ENCODE measurements around the gene PARP12.

PARP12 gene

DNA sequence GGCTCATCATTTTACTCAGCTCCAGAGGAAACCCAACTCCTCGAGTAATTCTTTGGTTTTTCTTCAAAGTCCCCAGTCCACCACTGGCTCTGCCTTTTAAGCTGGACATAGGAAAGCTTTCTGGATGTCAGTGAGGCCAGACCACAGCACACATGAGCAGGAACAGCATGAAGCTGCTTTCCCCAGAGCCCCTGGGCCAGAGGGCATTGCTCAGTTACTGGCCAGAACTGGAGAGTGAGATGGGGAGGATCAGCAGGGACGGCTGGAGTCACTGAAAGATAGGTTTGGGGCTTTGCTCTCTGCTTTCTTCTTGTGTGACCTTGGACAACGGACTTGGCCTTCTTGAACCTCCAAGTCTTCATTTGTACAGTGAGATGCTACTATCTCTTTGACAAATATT is 43.1 kb downstream of the PARP12 start:
- in situ Hi-C loops (cut with HindIII; ENCODE audit: low sequenced_read_pairs), result loop anchor here (25.0 kb wide), 1 partner anchor 407 kb away; no protein-coding TSS in a partner anchor
- DNase-seq (ENCODE audit: low read depth, low spot score), result no peak
- TF ChIP-seq, protein P1, sequence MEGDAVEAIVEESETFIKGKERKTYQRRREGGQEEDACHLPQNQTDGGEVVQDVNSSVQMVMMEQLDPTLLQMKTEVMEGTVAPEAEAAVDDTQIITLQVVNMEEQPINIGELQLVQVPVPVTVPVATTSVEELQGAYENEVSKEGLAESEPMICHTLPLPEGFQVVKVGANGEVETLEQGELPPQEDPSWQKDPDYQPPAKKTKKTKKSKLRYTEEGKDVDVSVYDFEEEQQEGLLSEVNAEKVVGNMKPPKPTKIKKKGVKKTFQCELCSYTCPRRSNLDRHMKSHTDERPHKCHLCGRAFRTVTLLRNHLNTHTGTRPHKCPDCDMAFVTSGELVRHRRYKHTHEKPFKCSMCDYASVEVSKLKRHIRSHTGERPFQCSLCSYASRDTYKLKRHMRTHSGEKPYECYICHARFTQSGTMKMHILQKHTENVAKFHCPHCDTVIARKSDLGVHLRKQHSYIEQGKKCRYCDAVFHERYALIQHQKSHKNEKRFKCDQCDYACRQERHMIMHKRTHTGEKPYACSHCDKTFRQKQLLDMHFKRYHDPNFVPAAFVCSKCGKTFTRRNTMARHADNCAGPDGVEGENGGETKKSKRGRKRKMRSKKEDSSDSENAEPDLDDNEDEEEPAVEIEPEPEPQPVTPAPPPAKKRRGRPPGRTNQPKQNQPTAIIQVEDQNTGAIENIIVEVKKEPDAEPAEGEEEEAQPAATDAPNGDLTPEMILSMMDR (IDR thresholded peaks at IDR 0.05; ENCODE audit: low read depth, low read length), result no peak
- no peak overlapping the region for H3K4me3 ChIP-seq (ENCODE audit: low read depth, low read length)

DNA sequence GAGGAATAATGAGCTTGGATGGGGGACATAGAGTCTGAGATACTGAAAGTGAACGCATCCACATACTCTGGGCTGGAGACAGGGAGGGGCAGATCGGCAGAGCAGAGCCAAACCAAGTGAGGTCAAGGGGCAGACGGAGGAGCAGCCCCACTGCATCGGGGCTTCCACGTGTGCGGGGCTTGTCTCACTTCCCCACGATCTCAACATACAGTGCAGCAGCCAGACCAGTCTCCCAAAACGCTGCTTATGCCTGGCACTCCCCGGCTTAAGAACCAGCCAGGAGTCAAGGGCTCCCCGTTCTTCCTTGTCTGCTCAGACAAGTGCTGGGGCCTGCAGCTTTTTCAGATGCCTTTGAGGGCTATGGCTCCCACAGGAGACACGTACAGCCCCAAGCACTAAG is 43.6 kb downstream of the PARP12 start:
- TF ChIP-seq, protein P1 (IDR thresholded peaks at IDR 0.05; ENCODE audit: low read depth, low read length), result no peak
- H3K4me3 ChIP-seq (ENCODE audit: low read depth, low read length), result no peak overlapping the region
- DNase-seq (ENCODE audit: low read depth, low spot score), result no peak
- in situ Hi-C loops (cut with HindIII; ENCODE audit: low sequenced_read_pairs), result loop anchor here (25.0 kb wide), 1 partner anchor 407 kb away; no protein-coding TSS in a partner anchor

DNA sequence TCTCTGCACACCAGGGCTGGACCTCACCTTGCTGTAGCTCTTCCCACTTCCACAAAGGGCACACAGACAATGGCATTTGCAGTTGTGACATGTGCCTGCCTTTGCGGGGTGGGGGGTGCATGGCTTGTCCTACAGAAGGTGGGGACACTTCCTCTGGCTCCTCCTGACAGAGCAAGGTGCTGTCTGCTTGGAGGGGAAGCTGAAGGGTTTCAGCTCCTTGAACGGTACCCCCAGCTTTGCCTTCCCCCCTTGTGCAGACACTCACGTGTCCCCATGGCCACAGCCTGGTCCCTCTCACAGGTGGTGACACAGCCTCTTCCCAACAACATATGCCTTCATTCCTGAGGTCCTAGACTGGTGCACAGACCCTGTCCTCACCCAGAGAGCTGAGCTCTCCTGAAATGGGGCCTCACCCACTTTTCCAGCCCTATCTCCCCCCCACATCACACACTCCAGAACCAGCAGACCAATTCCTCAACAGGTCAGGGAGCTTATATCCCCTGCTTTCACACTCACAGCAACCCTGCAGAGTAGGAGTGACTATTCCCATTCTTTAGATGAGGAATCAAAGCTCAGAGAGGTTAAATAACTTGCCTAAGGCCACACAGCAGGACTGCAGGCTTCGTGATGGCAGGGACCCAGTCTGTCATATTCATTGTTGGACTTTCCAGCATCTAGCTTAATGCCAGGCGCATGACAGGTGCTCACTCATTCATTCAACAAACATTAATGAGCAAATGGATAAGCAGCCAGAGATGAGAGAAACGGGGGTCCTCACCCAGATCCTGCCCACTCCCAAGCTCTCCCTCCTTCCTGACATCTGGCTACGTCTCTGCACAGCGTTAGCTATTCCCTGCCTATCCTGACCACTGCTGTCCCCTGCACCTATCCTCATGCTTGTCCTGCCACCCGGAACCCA is 44.4 kb downstream of the PARP12 start:
- TF ChIP-seq, protein P1 (IDR thresholded peaks at IDR 0.05; ENCODE audit: low read depth, low read length), result no peak
- in situ Hi-C loops (cut with HindIII; ENCODE audit: low sequenced_read_pairs), result loop anchor here (25.0 kb wide), 1 partner anchor 406 kb away; no protein-coding TSS in a partner anchor
- DNase-seq (ENCODE audit: low read depth, low spot score), result no peak
- H3K4me3 ChIP-seq (ENCODE audit: low read depth, low read length), result no peak overlapping the region

DNA sequence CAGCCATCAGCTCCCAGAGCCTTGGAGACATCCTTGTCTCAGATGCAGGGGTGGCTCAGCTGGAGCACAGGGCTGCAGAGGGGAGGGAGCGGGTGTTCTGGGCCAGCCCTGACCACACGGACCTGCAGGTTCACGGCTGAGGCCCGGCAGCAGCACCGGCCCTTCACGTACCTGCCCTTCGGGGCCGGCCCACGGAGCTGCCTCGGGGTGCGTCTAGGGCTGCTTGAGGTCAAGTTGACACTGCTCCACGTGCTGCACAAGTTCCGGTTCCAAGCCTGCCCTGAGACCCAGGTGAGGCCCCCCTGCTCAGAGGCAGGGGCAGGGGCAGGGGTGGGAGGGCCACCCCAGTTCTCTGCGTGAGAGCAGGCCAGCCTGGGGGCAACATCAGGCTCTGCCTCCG is 45.2 kb downstream of the PARP12 start:
- TF ChIP-seq, protein P1 (IDR thresholded peaks at IDR 0.05; ENCODE audit: low read depth, low read length), result no peak
- no peak overlapping the region for H3K4me3 ChIP-seq (ENCODE audit: low read depth, low read length)
- no peak for DNase-seq (ENCODE audit: low read depth, low spot score)
- in situ Hi-C loops (cut with HindIII; ENCODE audit: low sequenced_read_pairs), result loop anchor here (25.0 kb wide), 1 partner anchor 405 kb away; no protein-coding TSS in a partner anchor

DNA sequence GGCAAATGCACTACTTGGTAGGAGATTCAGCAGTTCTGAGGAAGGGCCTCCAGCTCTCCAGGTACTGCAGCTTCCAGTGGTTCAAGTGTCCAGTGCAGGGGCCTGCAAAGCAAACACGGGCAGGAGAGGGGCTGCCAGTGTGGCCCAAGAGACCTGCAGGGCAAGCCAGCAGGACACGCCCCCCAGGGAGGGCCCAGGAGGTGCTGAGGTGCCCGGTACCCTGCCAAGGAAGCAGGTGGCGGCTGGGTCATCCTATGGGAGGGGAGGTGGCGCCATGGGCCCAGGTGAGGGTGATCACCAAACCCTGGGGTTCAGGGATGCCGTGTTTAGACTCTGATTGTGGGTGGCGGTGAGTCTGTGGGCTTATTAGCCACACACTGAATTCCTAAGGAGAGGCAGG is 45.7 kb downstream of the PARP12 start:
- in situ Hi-C loops (cut with HindIII; ENCODE audit: low sequenced_read_pairs), result loop anchor here (25.0 kb wide), 1 partner anchor 405 kb away; no protein-coding TSS in a partner anchor
- no peak for DNase-seq (ENCODE audit: low read depth, low spot score)

DNA sequence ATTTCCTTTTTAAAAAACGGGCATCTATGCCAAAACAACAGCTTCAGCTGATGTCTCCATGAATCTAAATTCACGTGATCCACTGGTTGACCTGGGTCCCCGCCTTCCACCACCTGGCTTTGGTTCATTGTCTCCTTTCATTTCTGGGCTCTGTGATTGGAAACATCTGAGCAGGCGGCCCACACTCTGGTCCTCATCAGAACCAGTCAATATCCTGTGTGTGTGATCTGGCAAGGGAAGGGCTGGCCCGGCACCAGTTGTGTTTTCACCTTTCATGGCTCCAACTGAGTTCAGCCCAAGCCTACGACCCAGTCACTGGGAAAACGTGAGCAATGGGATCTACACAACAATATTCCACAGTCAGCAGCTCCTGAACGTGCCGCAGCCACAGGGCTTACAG is 46.2 kb downstream of the PARP12 start:
- DNase-seq (ENCODE audit: low read depth, low spot score), result no peak
- in situ Hi-C loops (cut with HindIII; ENCODE audit: low sequenced_read_pairs), result loop anchor here (25.0 kb wide), 1 partner anchor 404 kb away; no protein-coding TSS in a partner anchor
- no peak overlapping the region for H3K4me3 ChIP-seq (ENCODE audit: low read depth, low read length)
- TF ChIP-seq, protein P1 (IDR thresholded peaks at IDR 0.05; ENCODE audit: low read depth, low read length), result no peak

More for the DNA sequence above, 45.7 kb downstream of the PARP12 start:
- TF ChIP-seq, protein P1 (IDR thresholded peaks at IDR 0.05; ENCODE audit: low read depth, low read length), result no peak
- no peak overlapping the region for H3K4me3 ChIP-seq (ENCODE audit: low read depth, low read length)
